OCI-LY1 (cell line): ENCODE measurements around the gene OR52K1.

ENCODE experiments used
- H2AFZ ChIP-seq: fragments of 200-600 bp; sonication (generic), shearing (Covaris generic); 2 replicates; pipeline ENCODE4 v1.6.0; 2014; ENCODE audit warnings: antibody characterized with exemption, mild to moderate bottlenecking, low read length
- H3F3A ChIP-seq: fragments of 200-600 bp; sonication (generic), shearing (Covaris generic); 2 replicates; pipeline ENCODE4 v1.6.0; 2014; ENCODE audit warnings: mild to moderate bottlenecking, antibody characterized with exemption, low read length, moderate library complexity; ENCODE audit not compliant: insufficient read depth
- H3K27ac ChIP-seq: fragments of 200-600 bp; sonication (generic); 2 replicates; pipeline ENCODE4 v1.5.1; 2014; ENCODE audit warnings: low read length, mixed run types, mild to moderate bottlenecking, low read depth; ENCODE audit not compliant: poor library complexity, severe bottlenecking
- H3K27me3 ChIP-seq: fragments of 200-600 bp; sonication (generic); 2 replicates; pipeline ENCODE4 v1.6.0; 2014; ENCODE audit warnings: antibody characterized with exemption, mild to moderate bottlenecking, low read length, moderate library complexity; ENCODE audit not compliant: insufficient read depth
- H3K36me3 ChIP-seq: fragments of 200-600 bp; sonication (generic); 2 replicates; pipeline ENCODE4 v1.6.1; 2014; ENCODE audit warnings: mild to moderate bottlenecking, antibody characterized with exemption, low read length, moderate library complexity, mixed read lengths; ENCODE audit not compliant: insufficient read depth
- H3K4me1 ChIP-seq: fragments of 200-600 bp; sonication (generic); 2 replicates; pipeline ENCODE4 v1.5.1; 2014; ENCODE audit warnings: mild to moderate bottlenecking, low read length, moderate library complexity; ENCODE audit not compliant: insufficient read depth, severe bottlenecking
- H3K4me2 ChIP-seq: fragments of 200-600 bp; sonication (generic), shearing (Covaris generic); 2 replicates; pipeline ENCODE4 v1.6.1; 2014; ENCODE audit warnings: low read length
- H3K4me3 ChIP-seq: fragments of 200-600 bp; sonication (generic); 2 replicates; pipeline ENCODE4 v1.5.1; 2014; ENCODE audit warnings: low read length, low read depth, mild to moderate bottlenecking, mixed read lengths; ENCODE audit not compliant: poor library complexity, severe bottlenecking
- H3K79me2 ChIP-seq: fragments of 200-600 bp; shearing (Covaris generic); 2 replicates; pipeline ENCODE4 v1.6.1; 2016; ENCODE audit warnings: mixed run types, low read length, mixed read lengths; ENCODE audit not compliant: insufficient read depth
- H3K9ac ChIP-seq: fragments of 200-600 bp; sonication (generic), shearing (Covaris generic); 2 replicates; pipeline ENCODE4 v1.6.1; 2014; ENCODE audit warnings: mild to moderate bottlenecking, low read length, mixed read lengths
- H3K9me2 ChIP-seq: fragments of 200-600 bp; sonication (generic), shearing (Covaris generic); 2 replicates; pipeline ENCODE4 v1.6.1; 2014; ENCODE audit warnings: low read depth, mild to moderate bottlenecking, low read length, mixed read lengths
- H3K9me3 ChIP-seq: fragments of 200-600 bp; shearing (Covaris generic); 2 replicates; pipeline ENCODE4 v1.6.1; 2014; ENCODE audit warnings: low read length, mixed read lengths
- H4K20me1 ChIP-seq: fragments of 200-600 bp; sonication (generic), shearing (Covaris generic); 2 replicates; pipeline ENCODE4 v1.6.0; 2016; ENCODE audit warnings: mild to moderate bottlenecking, low read length; ENCODE audit not compliant: insufficient read depth
- CTCF ChIP-seq: fragments of 200-600 bp; sonication (generic), shearing (Covaris generic); IDR thresholded peaks from 2 replicates; pipeline ENCODE4 v1.5.1; 2017; ENCODE audit warnings: mild to moderate bottlenecking, antibody characterized with exemption, low read length, moderate library complexity, mixed read lengths
- EZH2 ChIP-seq: fragments of 200-600 bp; sonication (generic), shearing (Covaris generic); IDR thresholded peaks from 2 replicates; pipeline ENCODE4 v1.8.0; 2017; ENCODE audit warnings: borderline replicate concordance, mixed run types, mild to moderate bottlenecking, antibody characterized with exemption, low read length, moderate library complexity, mixed read lengths

Gene OR52K1

GRCh38 chr11:4496557-4497248 lies 14.3 kb downstream of the OR52K1 start:
- Histone ChIP-seq H3K27ac (no peak overlapping the region), H3K9ac (no peak overlapping the region), H3K79me2 (no peaks in the 10 kb centered on the region), H3K9me3 (no peaks in the 10 kb centered on the region), H3K4me2 (no peak overlapping the region), H4K20me1 (no peaks in the 10 kb centered on the region), H3K4me3 (no peak overlapping the region), H3K9me2 (no peaks in the 10 kb centered on the region), H3F3A (no peaks in the 10 kb centered on the region), H3K36me3 (no peaks in the 10 kb centered on the region), H3K4me1 (no peaks in the 10 kb centered on the region), H2AFZ (no peak overlapping the region), H3K27me3 (no peaks in the 10 kb centered on the region)
- TF ChIP-seq CTCF (no peak), EZH2 (no peak)

GRCh38 chr11:4508886-4509285 lies 26.4 kb downstream of the OR52K1 start:
- H3K9me3 ChIP-seq = no peaks in the 10 kb centered on the region
- H3K27me3 ChIP-seq = no peaks in the 10 kb centered on the region
- H3K4me3 ChIP-seq = no peak overlapping the region
- H2AFZ ChIP-seq = no peak overlapping the region
- no peaks in the 10 kb centered on the region for H4K20me1 ChIP-seq
- no peak overlapping the region for H3K4me2 ChIP-seq
- no peaks in the 10 kb centered on the region for H3K36me3 ChIP-seq
- no peaks in the 10 kb centered on the region for H3K9me2 ChIP-seq
- no peaks in the 10 kb centered on the region for H3K4me1 ChIP-seq
- no peak overlapping the region for H3K9ac ChIP-seq
- H3K27ac ChIP-seq = no peak overlapping the region
- H3K79me2 ChIP-seq = no peaks in the 10 kb centered on the region
- TF ChIP-seq EZH2 (no peak), CTCF (no peak)
- H3F3A ChIP-seq = no peaks in the 10 kb centered on the region

GRCh38 chr11:4511282-4512245 lies 29.1 kb downstream of the OR52K1 start:
- Histone ChIP-seq H3K4me1 (no peaks in the 10 kb centered on the region), H3K9me3 (no peaks in the 10 kb centered on the region), H2AFZ (no peak overlapping the region), H3K4me2 (no peak overlapping the region), H3K9ac (no peak overlapping the region), H3K4me3 (no peak overlapping the region), H3K79me2 (no peaks in the 10 kb centered on the region), H3K27me3 (no peaks in the 10 kb centered on the region), H3K9me2 (no peaks in the 10 kb centered on the region), H4K20me1 (no peaks in the 10 kb centered on the region), H3F3A (no peaks in the 10 kb centered on the region), H3K27ac (no peak overlapping the region), H3K36me3 (no peaks in the 10 kb centered on the region)
- no peak for TF ChIP-seq CTCF
- no peak for TF ChIP-seq EZH2
